ENCODE measurements around the gene GNL1. TPM values are rescaled to one million over a fixed set of nuclear protein-coding genes. Genes with fewer than 3 reads are reported as not detected.

The GNL1 gene
- total and polyA plus RNA-seq, 2 donors (not counting 3 experiments of a cell fraction or from before 2014, with no cell fraction given) = 58.4 to 87.3 TPM

- CTCF ChIA-PET = interaction anchor here (0.6 to 13.7 kb wide), 45 partner anchors 9 to 543 kb away, joined by 3 to 522 read pairs (median 6); partner anchors contain the start of genes ABCF1, DHX16, GNL1 and PRR3
- dilution Hi-C loops (cut with MboI; ENCODE audit: extremely low pct_ligation_motif_present, low sequenced_read_pairs) = no loop called here
Observed at GRCh38 chr6:30544666-30545272, 11.5 kb downstream of the GNL1 start.

More at GRCh38 chr6:30544666-30545272, 11.5 kb downstream of the GNL1 start:
- no peaks in the 10 kb centered on the region for H4K20me1 ChIP-seq (replicated peaks; ENCODE audit: control insufficient read depth, extremely low read depth, insufficient read depth, low read length)
- TF ChIP-seq FOS (IDR thresholded peaks at IDR 0.05; ENCODE audit: borderline replicate concordance, insufficient read depth, low read length) (peak; percentile 65), MAX (IDR thresholded peaks at IDR 0.05; ENCODE audit: insufficient read depth, insufficient read length) (no peak), POLR2AphosphoS5 (IDR thresholded peaks at IDR 0.05; ENCODE audit: insufficient read depth, low read depth, low read length) (no peak), JUN (IDR thresholded peaks at IDR 0.05; ENCODE audit: borderline replicate concordance, insufficient read depth, insufficient read length, low read depth) (peak; percentile 24), CTCF (IDR thresholded peaks at IDR 0.05; ENCODE audit: extremely low read depth in 1 of 2, insufficient read depth in 1 of 2, low read depth in 1 of 2, low read length in 2 of 2) (peak; percentile 61 to 77)
- H3K9me1 ChIP-seq (replicated peaks; ENCODE audit: control insufficient read depth, extremely low read depth, insufficient read depth, low read length) = no peaks in the 10 kb centered on the region
- DNase-seq (ENCODE audit: low read depth, low spot score) = peak; percentile 76
- no peaks in the 10 kb centered on the region for H3K27me3 ChIP-seq (ENCODE audit: control insufficient read depth in 2 of 2, insufficient read depth in 2 of 2, low read length in 2 of 2)
- no peaks in the 10 kb centered on the region for H3K79me2 ChIP-seq (ENCODE audit: control insufficient read depth, insufficient read depth, low read length)
- H3K4me1 ChIP-seq (ENCODE audit: control insufficient read depth, extremely low read depth, insufficient read depth, low read length) = peaks cover 29% of the 10 kb centered on the region
- intact Hi-C loops (cut with micrococcal nuclease) = loop anchor here (1.0 to 5.0 kb wide), 5 partner anchors 11 to 543 kb away; partner anchors contain the start of gene DHX16
- H2AFZ ChIP-seq (ENCODE audit: low read depth, low read length) = no peak overlapping the region
- H3K36me3 ChIP-seq (ENCODE audit: control insufficient read depth in 2 of 2, extremely low read depth in 1 of 2, insufficient read depth in 2 of 2, low read length in 2 of 2) = peaks cover 0 to 9% of the 10 kb centered on the region in 2 experiments
- no peak overlapping the region for H3K4me2 ChIP-seq (ENCODE audit: insufficient read depth, low read length)
- POLR2A ChIA-PET = interaction anchor here (1.2 kb wide), 2 partner anchors 63 to 70 kb away, joined by 4 to 9 read pairs; no protein-coding TSS in a partner anchor
- no peak overlapping the region for H3K9ac ChIP-seq (replicated peaks; ENCODE audit: extremely low read depth, insufficient read depth, low read length)
- peak; percentile 99 for FAIRE-seq
- H3K27ac ChIP-seq (ENCODE audit: insufficient read depth, low read depth, low read length) = no peak overlapping the region
- H3K4me3 ChIP-seq (replicated peaks in 1 of 3; ENCODE audit: insufficient read depth in 1 of 3, low read depth in 1 of 3, low read length in 3 of 3) = no peak overlapping the region
- BruUV-seq (replicated peaks) = no TSS peak
- H3K9me3 ChIP-seq (replicated peaks; ENCODE audit: control insufficient read depth, insufficient read depth, low read length) = no peaks in the 10 kb centered on the region
